K562 (cell line): ENCODE measurements around the gene HOXB6. TPM values are rescaled to one million over a fixed set of nuclear protein-coding genes. Genes with fewer than 3 reads are reported as not detected.

Experiments used
- AFF1 ChIP-seq, 2 experiments: fragments of 450-650 bp; IDR thresholded peaks; 2 replicates each; pipeline ENCODE4 v1.6.1; 2018; ENCODE audit warnings: mild to moderate bottlenecking in 2 of 2, low read depth in 1 of 2; ENCODE audit not compliant: partially characterized antibody in 2 of 2
- CEBPG ChIP-seq, 3 experiments: fragments of 200-800 bp in 1 of 3; sonication (Bioruptor generic) in 1 of 3; sonication (generic) in 1 of 3; formaldehyde crosslinking in 1 of 3; IDR thresholded peaks in 2 of 3; conservative IDR thresholded peaks in 1 of 3; 2 replicates each; pipeline versions ENCODE4 v1.6.1 to v1.8.0; 2016 to 2022; ENCODE audit warnings: missing compliant biosample characterization in 2 of 3, missing genetic modification characterization in 2 of 3, mild to moderate bottlenecking in 1 of 3, missing genetic modification reagents in 1 of 3
- E2F8 ChIP-seq: fragments of 450-650 bp; IDR thresholded peaks from 2 replicates; pipeline ENCODE4 v1.7.1; 2018; ENCODE audit warnings: mild to moderate bottlenecking, low read depth; ENCODE audit not compliant: partially characterized antibody
- E4F1 ChIP-seq: fragments of 250-450 bp; sonication (Bioruptor Pico); IDR thresholded peaks from 2 replicates; pipeline ENCODE4 v1.5.0; 2021; ENCODE audit warnings: mild to moderate bottlenecking, borderline replicate concordance
- GABPB1 ChIP-seq: sonication (generic); formaldehyde crosslinking; IDR thresholded peaks from 2 replicates; pipeline ENCODE4 v1.8.0; 2022; ENCODE audit warnings: mild to moderate bottlenecking, missing genetic modification reagents
- LEF1 ChIP-seq: fragments of 450-650 bp; IDR thresholded peaks from 2 replicates; pipeline ENCODE4 v1.6.1; 2016; ENCODE audit warnings: mild to moderate bottlenecking
- MAFF ChIP-seq: IDR thresholded peaks from 2 replicates; pipeline ENCODE4 v1.6.1; 2012; ENCODE audit warnings: low read length, improper control_type of control experiment
- MBD2 ChIP-seq: sonication (generic); IDR thresholded peaks from 2 replicates; pipeline ENCODE4 v1.6.1; 2016; ENCODE audit warnings: low read depth, borderline replicate concordance
- NONO ChIP-seq, 2 experiments: fragments of 200-400 bp in 1 of 2; fragments of 450-650 bp in 1 of 2; formaldehyde crosslinking in 1 of 2; IDR thresholded peaks; 2 replicates each; pipeline ENCODE4 v1.6.1; 2017; ENCODE audit warnings: low read depth in 2 of 2, mild to moderate bottlenecking in 2 of 2, moderate library complexity in 2 of 2, low read length in 1 of 2
- POLR2AphosphoS5 ChIP-seq: IDR thresholded peaks from 2 replicates; pipeline ENCODE4 v1.6.1; 2011; ENCODE audit warnings: mild to moderate bottlenecking, low read depth, low read length, moderate library complexity; ENCODE audit not compliant: control insufficient read depth, insufficient read depth
- SMARCE1 ChIP-seq: fragments of 450-650 bp; IDR thresholded peaks from 2 replicates; pipeline ENCODE4 v1.7.1; 2016; ENCODE audit warnings: mild to moderate bottlenecking
- TBL1XR1 ChIP-seq, 2 experiments: IDR thresholded peaks; 2 replicates each; pipeline ENCODE4 v1.6.1; 2012; ENCODE audit warnings: improper control_type of control experiment in 2 of 2, low read length in 2 of 2, mild to moderate bottlenecking in 1 of 2
- ZBED1 ChIP-seq: IDR thresholded peaks from 2 replicates; pipeline ENCODE4 v1.6.1; 2014
- ZNF395 ChIP-seq: fragments of 200-800 bp; sonication (Bioruptor generic); IDR thresholded peaks from 2 replicates; pipeline ENCODE4 v1.6.1; 2017; ENCODE audit warnings: missing genetic modification characterization, missing compliant biosample characterization
- polyA plus RNA-seq, 8 experiments: library from polyadenylated mRNA; depleted of rRNA in 4 of 8; stranded (reverse) in 5 of 8; unstranded in 3 of 8; fragments of >200 nt; fragmentation: Nextera tagmentation in 2 of 8; fragmentation: Illumina TruSeq in 1 of 8; extraction: Ambion mirVana in 2 of 8; extraction: Trizol in 1 of 8; gene quantifications; 2 replicates each; pipeline versions ENCODE4 v1.2.1 to v1.2.3, GENCODE V29; 2011 to 2014; ENCODE audit warnings: inconsistent platforms in 1 of 8, missing spikeins in 1 of 8
- total RNA-seq, 7 experiments: library from RNA; depleted of rRNA in 6 of 7; stranded (reverse); fragments of >200 nt in 6 of 7; fragmentation: Illumina TruSeq in 2 of 7; extraction: Trizol in 2 of 7; gene quantifications; 2 replicates each; pipeline versions ENCODE4 v1.2.1 to v1.2.3, GENCODE V29; 2011 to 2021; ENCODE audit warnings: low replicate concordance in 1 of 7

Gene HOXB6
- total and polyA plus RNA-seq, 9 of the 15 experiments (the other 6 are each of a cell fraction or from before 2014, with no cell fraction given), result 1.2 to 14.8 (median 4.9) TPM

- TF ChIP-seq E4F1 (CRISPR knock-in tag), result no peak
- TF ChIP-seq POLR2AphosphoS5, result peak; percentile 62
- TF ChIP-seq NONO (IDR thresholded peaks at IDR 0.05; ENCODE audit: low read depth in 2 of 2, low read length in 1 of 2), result peak in 1 of 2 experiments; percentile 30; a peak in 1 of 4 replicates
- peak; percentile 89; the same call in 1 of the 2 replicates for TF ChIP-seq ZBED1
- TF ChIP-seq ZNF395 (CRISPR knock-in tag), result peak; percentile 63; the same call in 1 of the 2 replicates
- peak; percentile 72; the same call in 1 of the 2 replicates for TF ChIP-seq GABPB1 (CRISPR knock-in tag)
- TF ChIP-seq LEF1, result peak; percentile 92
- TF ChIP-seq CEBPG (CRISPR knock-in tag; IDR thresholded peaks at IDR 0.05), result peak; percentile 99
- TF ChIP-seq CEBPG (tag; conservative IDR thresholded peaks at IDR 0.05 in 1 of 2, IDR thresholded peaks at IDR 0.05 in 1 of 2), result peak; percentile 92 to 98
- no peak for TF ChIP-seq MBD2
- TF ChIP-seq TBL1XR1 (IDR thresholded peaks at IDR 0.05; ENCODE audit: low read length in 2 of 2), result peak; percentile 85 to 87; a peak in 3 of 4 replicates
- TF ChIP-seq AFF1 (IDR thresholded peaks at IDR 0.05; ENCODE audit: low read depth in 1 of 2, partially characterized antibody in 2 of 2), result peak; percentile 56 to 76
- TF ChIP-seq SMARCE1, result peak; percentile 71
- TF ChIP-seq E2F8, result peak; percentile 49
- peak; percentile 45 for TF ChIP-seq MAFF
Observed at GRCh38 chr17:48626245-48627117, 21.7 kb upstream of the HOXB6 start, which contains the start of gene HOXB9 (continued).
